Neural progenitor cell (in vitro differentiated cells): ENCODE measurements around the gene MS4A3. TPM values are rescaled to one million over a fixed set of nuclear protein-coding genes. Genes with fewer than 3 reads are reported as not detected.
"Not testable (repeated sequence)": the region's sequence is repeated elsewhere in the genome, so short reads cannot be mapped to it uniquely, and the experiment has no call there.

Source experiments
- DNase-seq: peaks from one replicate; pipeline ENCODE4 v3.0.0-alpha.2; 2016; ENCODE audit warnings: low spot score
- H2AFZ ChIP-seq: fragments of 200-600 bp; sonication (generic); replicated peaks from 2 replicates; pipeline ENCODE4 v1.6.1; 2016; ENCODE audit warnings: antibody characterized with exemption
- H3F3A ChIP-seq: fragments of 200-600 bp; sonication (generic); 2 replicates; pipeline ENCODE4 v1.6.1; 2016; ENCODE audit warnings: antibody characterized with exemption, low read depth
- H3K27ac ChIP-seq: fragments of 200-600 bp; sonication (generic); 2 replicates; pipeline ENCODE4 v1.5.1; 2016; ENCODE audit warnings: mild to moderate bottlenecking
- H3K27me3 ChIP-seq: fragments of 200-600 bp; sonication (generic); 2 replicates; pipeline ENCODE4 v1.6.1; 2016; ENCODE audit warnings: mild to moderate bottlenecking, moderate library complexity
- H3K36me3 ChIP-seq: fragments of 200-600 bp; sonication (generic); 2 replicates; pipeline ENCODE4 v1.5.1; 2016
- H3K4me1 ChIP-seq: fragments of 200-600 bp; sonication (generic); 2 replicates; pipeline ENCODE4 v1.6.1; 2016; ENCODE audit warnings: mixed run types
- H3K4me2 ChIP-seq: fragments of 200-600 bp; sonication (generic); 2 replicates; pipeline ENCODE4 v1.6.1; 2016
- H3K4me3 ChIP-seq: fragments of 200-600 bp; sonication (generic); 2 replicates; pipeline ENCODE4 v1.5.1; 2016
- H3K79me2 ChIP-seq: fragments of 200-600 bp; sonication (generic); 2 replicates; pipeline ENCODE4 v1.6.1; 2016; ENCODE audit warnings: low read depth
- H3K9ac ChIP-seq: fragments of 200-600 bp; sonication (generic); 2 replicates; pipeline ENCODE4 v1.6.1; 2016
- H3K9me3 ChIP-seq: fragments of 200-600 bp; sonication (generic); 2 replicates; pipeline ENCODE4 v1.5.1; 2016; ENCODE audit warnings: low read depth
- H4K20me1 ChIP-seq: fragments of 200-600 bp; sonication (generic); 2 replicates; pipeline ENCODE4 v1.6.1; 2016; ENCODE audit warnings: low read depth
- H3K27ac Mint-ChIP-seq: 3 replicates; pipeline ENCODE4 v1.8.0; 2021; ENCODE audit warnings: mixed read lengths
- H3K27me3 Mint-ChIP-seq: 2 replicates; pipeline ENCODE4 v1.8.0; 2022; ENCODE audit warnings: low read depth, mild to moderate bottlenecking, inconsistent platforms, moderate library complexity, mixed read lengths; ENCODE audit not compliant: insufficient read depth
- H3K36me3 Mint-ChIP-seq: 3 replicates; pipeline ENCODE4 v1.8.0; 2021; ENCODE audit warnings: mixed read lengths
- H3K4me1 Mint-ChIP-seq: 3 replicates; pipeline ENCODE4 v1.8.0; 2021; ENCODE audit warnings: mixed read lengths
- H3K4me3 Mint-ChIP-seq: 3 replicates; pipeline ENCODE4 v1.8.0; 2021; ENCODE audit warnings: mild to moderate bottlenecking, moderate library complexity, mixed read lengths
- H3K9me3 Mint-ChIP-seq: 3 replicates; pipeline ENCODE4 v1.8.0; 2020; ENCODE audit warnings: mixed read lengths
- CTCF ChIP-seq: fragments of 200-600 bp; sonication (generic); IDR thresholded peaks from 2 replicates; pipeline ENCODE4 v1.5.1; 2017; ENCODE audit warnings: antibody characterized with exemption, mild to moderate bottlenecking
- EZH2 ChIP-seq: fragments of 200-600 bp; sonication (generic); IDR thresholded peaks from 2 replicates; pipeline ENCODE4 v1.6.1; 2017; ENCODE audit warnings: antibody characterized with exemption, mild to moderate bottlenecking, moderate library complexity
- EZH2phosphoT487 ChIP-seq: fragments of 200-600 bp; sonication (generic); IDR thresholded peaks from 2 replicates; pipeline ENCODE4 v1.6.1; 2017; ENCODE audit warnings: antibody characterized with exemption
- total RNA-seq: library from RNA; depleted of rRNA; stranded (reverse); fragments of >200 nt; gene quantifications from 2 replicates; pipeline ENCODE4 v1.2.3, GENCODE V29; 2015; ENCODE audit warnings: low replicate concordance

MS4A3 gene
- not detected in 2 replicates for total RNA-seq

DNA sequence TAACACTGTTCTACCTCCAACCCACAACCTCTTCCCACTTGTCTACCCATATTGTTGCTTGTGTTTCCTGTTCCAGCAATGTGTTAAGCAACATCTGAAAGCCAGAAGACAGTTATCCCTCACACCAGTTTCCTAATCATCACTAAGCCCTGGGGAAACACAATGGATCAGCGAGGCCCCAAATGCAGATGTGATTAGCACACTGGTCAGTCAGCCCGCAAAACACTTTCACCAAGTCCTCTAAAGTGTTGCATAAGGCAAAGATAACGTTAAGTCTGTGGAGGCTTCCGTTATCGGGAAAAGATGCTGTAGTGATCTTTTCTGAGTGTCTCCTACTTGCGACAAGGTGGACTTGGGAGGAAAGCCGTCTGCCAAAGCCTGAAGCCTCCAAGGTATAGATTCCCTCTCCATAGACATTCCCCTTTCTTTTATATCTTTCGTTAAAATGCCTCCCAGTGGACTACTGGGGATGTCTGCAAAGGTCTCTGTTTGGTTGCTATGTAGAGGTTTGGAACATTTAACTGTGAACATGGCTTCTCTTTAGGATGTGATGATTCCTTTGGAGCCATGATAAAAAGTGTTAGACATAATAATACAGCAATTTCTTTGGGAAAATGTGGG, at the start of gene MS4A3:
MS4A3 (plus strand) TSS at position 317 of the 621 bp plus-strand sequence. CDS start 4,496 bp downstream, outside the sequence.
- Histone ChIP-seq H4K20me1 (no peaks in the 10 kb centered on the region), H3F3A (no peaks in the 10 kb centered on the region), H3K79me2 (no peaks in the 10 kb centered on the region), H3K4me2 (no peak within 1 kb of the TSS), H3K4me1 (no peaks in the 10 kb centered on the region), H3K27ac (no peak within 1 kb of the TSS), H2AFZ (no peak within 1 kb of the TSS), H3K36me3 (no peaks in the 10 kb centered on the region), H3K9me3 (no peaks in the 10 kb centered on the region), H3K4me3 (no peak within 1 kb of the TSS), H3K27me3 (no peaks in the 10 kb centered on the region), H3K9ac (no peak within 1 kb of the TSS)
- TF ChIP-seq EZH2 (no peak), EZH2phosphoT487 (no peak), CTCF (no peak)
- no peak within 1 kb of the TSS for H3K4me3 Mint-ChIP-seq
- H3K36me3 Mint-ChIP-seq = no peaks in the 10 kb centered on the region
- no peaks in the 10 kb centered on the region for H3K27me3 Mint-ChIP-seq
- no peaks in the 10 kb centered on the region for H3K9me3 Mint-ChIP-seq
- DNase-seq = peak; percentile 5
- H3K27ac Mint-ChIP-seq = no peak within 1 kb of the TSS
- H3K4me1 Mint-ChIP-seq = no peaks in the 10 kb centered on the region

DNA sequence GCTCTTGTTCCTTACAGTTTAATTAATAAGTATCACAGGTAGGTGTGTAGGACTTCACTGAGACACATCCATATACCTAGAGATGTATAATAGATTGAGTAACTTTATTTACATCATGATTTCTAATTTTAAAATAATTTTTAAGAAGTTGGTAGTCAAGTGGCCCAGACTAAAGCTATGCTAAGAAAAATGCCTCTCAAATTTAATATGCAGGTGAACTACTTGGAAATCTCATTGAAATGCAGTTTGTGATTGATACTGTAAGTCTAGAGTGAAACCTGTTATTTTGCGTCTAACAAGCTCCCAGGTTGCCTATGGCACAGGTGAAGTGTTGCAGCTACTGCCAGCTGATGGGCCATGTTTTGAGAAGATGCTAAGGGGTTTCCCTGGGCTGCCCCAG, 39.6 kb upstream of the MS4A3 start, which contains the start of gene OOSP4B:
OOSP4B (plus strand) TSS at position 301 of the 400 bp plus-strand sequence.
- no peaks in the 10 kb centered on the region for H3K4me1 Mint-ChIP-seq
- TF ChIP-seq EZH2phosphoT487 (no peak), CTCF (no peak), EZH2 (no peak)
- no peak within 1 kb of the TSS for H3K4me2 ChIP-seq
- no peaks in the 10 kb centered on the region for H4K20me1 ChIP-seq
- H3K27me3 Mint-ChIP-seq = no peaks in the 10 kb centered on the region
- no peak within 1 kb of the TSS for H3K27ac ChIP-seq
- H3K27ac Mint-ChIP-seq = no peak within 1 kb of the TSS
- no peaks in the 10 kb centered on the region for H3K79me2 ChIP-seq
- no peaks in the 10 kb centered on the region for H3K4me1 ChIP-seq
- H3K9ac ChIP-seq = no peak within 1 kb of the TSS
- H3K4me3 Mint-ChIP-seq = no peak within 1 kb of the TSS
- no peaks in the 10 kb centered on the region for H3F3A ChIP-seq
- no peak for DNase-seq
- H2AFZ ChIP-seq = no peak within 1 kb of the TSS
- H3K36me3 ChIP-seq = no peaks in the 10 kb centered on the region
- peaks cover 2% of the 10 kb centered on the region for H3K9me3 ChIP-seq
- no peaks in the 10 kb centered on the region for H3K27me3 ChIP-seq
- peaks cover 4% of the 10 kb centered on the region for H3K9me3 Mint-ChIP-seq
- no peaks in the 10 kb centered on the region for H3K36me3 Mint-ChIP-seq
- H3K4me3 ChIP-seq = no peak within 1 kb of the TSS

DNA sequence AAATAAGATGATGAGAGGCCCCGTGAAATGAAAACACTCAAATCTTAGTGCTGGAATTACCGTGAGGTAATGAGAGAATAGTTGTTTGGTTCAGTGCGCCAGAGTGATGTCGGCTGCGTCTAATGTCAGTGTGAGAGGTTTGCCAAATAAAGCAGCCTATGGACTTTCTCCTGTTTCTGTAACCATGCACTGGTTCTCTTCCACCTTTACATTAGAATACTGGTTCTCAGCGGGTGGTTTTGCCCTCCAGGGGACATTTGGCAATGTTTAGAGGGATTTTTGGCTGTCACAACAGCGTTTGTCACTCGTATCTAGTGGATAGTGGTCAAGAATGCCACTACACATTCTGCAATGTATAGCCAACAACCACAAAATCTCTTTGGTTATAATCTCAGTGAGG, 38.4 kb upstream of the MS4A3 start:
- H3K4me2 ChIP-seq = no peak overlapping the region
- H3K4me1 Mint-ChIP-seq = no peaks in the 10 kb centered on the region
- H3K9me3 Mint-ChIP-seq = peaks cover 4% of the 10 kb centered on the region
- no peak overlapping the region for H3K27ac Mint-ChIP-seq
- no peak overlapping the region for H3K27ac ChIP-seq
- H2AFZ ChIP-seq = no peak overlapping the region
- no peaks in the 10 kb centered on the region for H3K27me3 ChIP-seq
- no peaks in the 10 kb centered on the region for H3K27me3 Mint-ChIP-seq
- H3K36me3 Mint-ChIP-seq = no peaks in the 10 kb centered on the region
- DNase-seq = no peak
- no peaks in the 10 kb centered on the region for H3F3A ChIP-seq
- no peaks in the 10 kb centered on the region for H3K79me2 ChIP-seq
- TF ChIP-seq CTCF = no peak
- TF ChIP-seq EZH2 = no peak
- no peak for TF ChIP-seq EZH2phosphoT487
- H4K20me1 ChIP-seq = no peaks in the 10 kb centered on the region
- no peaks in the 10 kb centered on the region for H3K36me3 ChIP-seq
- H3K4me1 ChIP-seq = no peaks in the 10 kb centered on the region
- no peak overlapping the region for H3K4me3 Mint-ChIP-seq
- H3K9ac ChIP-seq = no peak overlapping the region
- H3K4me3 ChIP-seq = no peak overlapping the region
- H3K9me3 ChIP-seq = no peaks in the 10 kb centered on the region

DNA sequence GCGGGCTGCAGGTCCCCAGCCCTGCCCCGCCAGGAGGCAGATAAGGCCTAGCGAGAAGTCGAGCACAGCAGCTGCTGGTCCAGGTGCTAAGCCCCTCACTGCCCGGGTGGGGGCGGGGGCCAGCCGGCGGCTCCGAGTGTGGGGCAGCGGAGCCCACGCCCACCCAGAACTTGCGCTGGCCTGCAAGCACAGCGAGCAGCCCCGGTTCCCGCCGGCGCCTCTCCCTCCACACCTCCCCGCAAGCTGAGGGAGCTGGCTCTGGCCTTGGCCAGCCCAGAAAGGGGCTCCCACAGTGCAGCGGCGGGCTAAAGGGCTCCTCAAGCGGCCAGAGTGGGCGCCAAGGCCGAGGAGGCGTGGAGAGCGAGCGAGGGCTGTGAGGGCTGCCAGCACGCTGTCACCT, 36.1 kb upstream of the MS4A3 start:
- H3K79me2 ChIP-seq, H3K4me3 ChIP-seq, H3F3A ChIP-seq, H3K4me2 ChIP-seq, H4K20me1 ChIP-seq, H2AFZ ChIP-seq, H3K36me3 ChIP-seq, H3K27me3 ChIP-seq, H3K9me3 Mint-ChIP-seq, H3K4me1 ChIP-seq, H3K27ac Mint-ChIP-seq, DNase-seq, H3K9me3 ChIP-seq, H3K9ac ChIP-seq, H3K36me3 Mint-ChIP-seq, H3K27me3 Mint-ChIP-seq, H3K4me3 Mint-ChIP-seq, H3K27ac ChIP-seq, H3K4me1 Mint-ChIP-seq: not testable (repeated sequence)
